IMR-90 (cell line): Measurements from ENCODE around the gene TRIM71. TPM values are rescaled to one million over a fixed set of nuclear protein-coding genes. Genes with fewer than 3 reads are reported as not detected.

Source experiments
- ATAC-seq: fragments of 200-7000 bp; cut with Tn5 transposase; 2 replicates; pipeline ENCODE4 v1.9.1; 2020; ENCODE audit warnings: low read depth, mild to moderate bottlenecking, moderate library complexity
- BruUV-seq: library from RNA; stranded (reverse); fragments of 400-500 nt; replicated peaks from 2 replicates; lab custom pipeline; 2021; lab: Mats Ljungman, UMichigan
- CTCF ChIA-PET: fragments of 300-600 bp; formaldehyde crosslinking; extraction: SDS; loops from one replicate; lab custom pipeline; 2021; ENCODE audit warnings: antibody characterized with exemption; lab: Yijun Ruan, JAX
- POLR2A ChIA-PET: fragments of 300-600 bp; sonication (Branson Sonifier 250); formaldehyde crosslinking; loops from one replicate; lab custom pipeline; 2022; ENCODE audit warnings: antibody characterized with exemption; ENCODE audit not compliant: unreplicated experiment; lab: Charles Lee
- DNase-seq: peaks from one replicate; pipeline ENCODE4 v3.0.0; 2013
- H2AFZ ChIP-seq: replicated peaks from 2 replicates; pipeline ENCODE3; 2013; ENCODE audit warnings: low read length, mild to moderate bottlenecking; ENCODE audit not compliant: poor library complexity
- H2AK5ac ChIP-seq: 2 replicates; pipeline ENCODE4 v1.6.1; 2013; ENCODE audit warnings: low read depth, low read length, inconsistent platforms
- H2AK9ac ChIP-seq: replicated peaks from 2 replicates; pipeline ENCODE3; 2013; ENCODE audit warnings: mild to moderate bottlenecking, low read depth, low read length, moderate library complexity; ENCODE audit not compliant: poor library complexity
- H2BK120ac ChIP-seq: 2 replicates; pipeline ENCODE4 v1.6.1; 2013; ENCODE audit warnings: low read depth, low read length, inconsistent platforms
- H2BK15ac ChIP-seq: 3 replicates; pipeline ENCODE4 v1.6.1; 2013; ENCODE audit warnings: low read depth, low read length, inconsistent platforms
- H2BK20ac ChIP-seq: 2 replicates; pipeline ENCODE4 v1.6.1; 2013; ENCODE audit warnings: low read depth, mild to moderate bottlenecking, inconsistent platforms, low read length, moderate library complexity
- H2BK5ac ChIP-seq: 2 replicates; pipeline ENCODE4 v1.6.1; 2013; ENCODE audit warnings: mild to moderate bottlenecking, low read depth, low read length, inconsistent platforms; ENCODE audit not compliant: poor library complexity, severe bottlenecking
- H3K14ac ChIP-seq: replicated peaks from 2 replicates; pipeline ENCODE4 v1.6.1; 2013; ENCODE audit warnings: low read depth, low read length, inconsistent platforms
- H3K18ac ChIP-seq: 2 replicates; pipeline ENCODE4 v1.6.1; 2013; ENCODE audit warnings: low read depth, low read length, control low read depth
- H3K23ac ChIP-seq: 2 replicates; pipeline ENCODE4 v1.6.1; 2013; ENCODE audit warnings: low read depth, low read length, inconsistent platforms
- H3K27ac ChIP-seq: 2 replicates; pipeline ENCODE4 v1.5.1; 2013; ENCODE audit warnings: mild to moderate bottlenecking, control low read depth, low read length; ENCODE audit not compliant: insufficient read depth
- H3K27me3 ChIP-seq: 2 replicates; pipeline ENCODE4 v1.6.1; 2013; ENCODE audit warnings: low read length; ENCODE audit not compliant: control insufficient read depth, insufficient read depth
- H3K36me3 ChIP-seq: 2 replicates; pipeline ENCODE4 v1.6.1; 2013; ENCODE audit warnings: low read length, mixed read lengths; ENCODE audit not compliant: control insufficient read depth, insufficient read depth
- H3K4ac ChIP-seq: 2 replicates; pipeline ENCODE4 v1.6.1; 2013; ENCODE audit warnings: low read depth, low read length, inconsistent platforms
- H3K4me1 ChIP-seq: 2 replicates; pipeline ENCODE4 v1.6.1; 2013; ENCODE audit warnings: low read length, mixed read lengths; ENCODE audit not compliant: control insufficient read depth, insufficient read depth
- H3K4me2 ChIP-seq: 2 replicates; pipeline ENCODE4 v1.6.1; 2013; ENCODE audit warnings: low read depth, mild to moderate bottlenecking, control low read depth, low read length, moderate library complexity
- H3K4me3 ChIP-seq: 2 replicates; pipeline ENCODE4 v1.5.1; 2013; ENCODE audit warnings: low read depth, mild to moderate bottlenecking, control low read depth, low read length, moderate library complexity; ENCODE audit not compliant: insufficient read depth
- H3K56ac ChIP-seq: 2 replicates; pipeline ENCODE4 v1.6.1; 2013; ENCODE audit warnings: low read length, inconsistent platforms; ENCODE audit not compliant: insufficient read depth; ENCODE audit errors: extremely low read depth
- H3K79me1 ChIP-seq, 2 experiments: 2 replicates each; pipeline ENCODE4 v1.6.1; 2013; ENCODE audit warnings: low read length in 2 of 2, inconsistent platforms in 1 of 2, low read depth in 1 of 2
- H3K9ac ChIP-seq: 2 replicates; pipeline ENCODE4 v1.6.1; 2013; ENCODE audit warnings: low read depth, low read length, control low read depth
- H3K9me1 ChIP-seq: 2 replicates; pipeline ENCODE4 v1.6.1; 2013; ENCODE audit warnings: low read length, inconsistent platforms; ENCODE audit not compliant: insufficient read depth
- H3K9me3 ChIP-seq: 2 replicates; pipeline ENCODE4 v1.6.1; 2013; ENCODE audit warnings: low read length; ENCODE audit not compliant: control insufficient read depth, insufficient read depth
- H4K20me1 ChIP-seq: 2 replicates; pipeline ENCODE4 v1.6.1; 2013; ENCODE audit warnings: low read length, inconsistent platforms; ENCODE audit not compliant: insufficient read depth
- H4K5ac ChIP-seq: 2 replicates; pipeline ENCODE4 v1.6.1; 2013; ENCODE audit warnings: mild to moderate bottlenecking, low read depth, low read length, control low read depth
- H4K8ac ChIP-seq, 2 experiments: 2 replicates each; pipeline ENCODE4 v1.6.1; 2013; ENCODE audit warnings: low read depth in 2 of 2, low read length in 2 of 2, control low read depth in 1 of 2, inconsistent platforms in 1 of 2
- H4K91ac ChIP-seq: 2 replicates; pipeline ENCODE4 v1.6.1; 2013; ENCODE audit warnings: low read depth, low read length, inconsistent platforms; ENCODE audit not compliant: insufficient read depth
- POLR2A ChIP-seq: IDR thresholded peaks from 2 replicates; pipeline ENCODE4 v1.6.1; 2012; ENCODE audit warnings: mild to moderate bottlenecking, low read depth, low read length
- RAD21 ChIP-seq: IDR thresholded peaks from 2 replicates; pipeline ENCODE4 v1.6.1; 2012; ENCODE audit warnings: low read length, improper control_type of control experiment
- SMC3 ChIP-seq: fragments of 150-350 bp; IDR thresholded peaks from 2 replicates; pipeline ENCODE4 v1.6.1; 2016; ENCODE audit warnings: low read depth, mild to moderate bottlenecking, antibody characterized with exemption, low read length, moderate library complexity
- WGBS, 2 experiments: methylation state at CpG; one replicate each; pipeline versions ENCODE4 v1.1.5 to v1.1.7; 2013; ENCODE audit warnings: missing lambda C conversion rate in 2 of 2; ENCODE audit not compliant: insufficient read length in 1 of 2; ENCODE audit errors: extremely low coverage in 2 of 2; 5-methylcytosine and 5-hydroxymethylcytosine counted together
- dilution Hi-C: fragments of 300-500 bp; cut with HindIII; formaldehyde crosslinking; loops from one replicate; pipeline ENCODE4 v1.14.3; 2018; ENCODE audit warnings: low sequenced_read_pairs; ENCODE audit not compliant: unreplicated experiment
- in situ Hi-C: fragments of 300-500 bp; cut with MboI; formaldehyde crosslinking; loops from 3 replicates; pipeline ENCODE4 v1.14.3; 2019; ENCODE audit warnings: low sequenced_read_pairs, inconsistent platforms, mixed read lengths
- intact Hi-C: fragments of 100-400 bp; cut with micrococcal nuclease; formaldehyde crosslinking; loops from 2 replicates; pipeline ENCODE4 v1.10.0; 2022
- polyA plus RNA-seq, 3 experiments: library from polyadenylated mRNA; depleted of rRNA; stranded (reverse); fragments of >200 nt; gene quantifications; 2 replicates each; pipeline ENCODE4 v1.2.3, GENCODE V29; 2012; ENCODE audit warnings: low replicate concordance in 1 of 3
- total RNA-seq: library from RNA; depleted of rRNA; stranded (reverse); fragments of >200 nt; gene quantifications from 2 replicates; pipeline ENCODE4 v1.2.3, GENCODE V29; 2012
- TF ChIP-seq, protein P1 (sequence below): conservative IDR thresholded peaks from 2 replicates; pipeline ENCODE4 v1.5.1; 2012; ENCODE audit warnings: mild to moderate bottlenecking, low read depth, low read length, improper control_type of control experiment

Gene TRIM71
- total and polyA plus RNA-seq, 2 of the 4 experiments (the other 2 are of a cell fraction) = not detected

- Histone ChIP-seq H2AK5ac (no peak overlapping the region), H3K4ac (no peak overlapping the region), H4K91ac (no peak overlapping the region), H3K18ac (no peak overlapping the region), H3K4me2 (no peak overlapping the region), H2BK15ac (no peak overlapping the region), H3K23ac (no peak overlapping the region), H3K56ac (no peak overlapping the region), H3K14ac (no peak overlapping the region), H3K9ac (no peak overlapping the region), H3K27me3 (peaks cover 9% of the 10 kb centered on the region), H3K9me3 (peaks cover 2% of the 10 kb centered on the region; the same call in 1 of the 2 replicates), H2AK9ac (no peak overlapping the region), H3K4me1 (no peaks in the 10 kb centered on the region), H2AFZ (no peak overlapping the region), H4K8ac (no peak overlapping the region), H2BK20ac (no peak overlapping the region), H3K4me3 (no peak overlapping the region), H3K79me1 (no peaks in the 10 kb centered on the region), H3K36me3 (no peaks in the 10 kb centered on the region), H2BK5ac (no peak overlapping the region), H4K5ac (no peak overlapping the region), H3K9me1 (no peaks in the 10 kb centered on the region), H4K20me1 (no peaks in the 10 kb centered on the region), H2BK120ac (no peak overlapping the region), H3K27ac (no peak overlapping the region)
- POLR2A ChIA-PET = no interaction called here
- in situ Hi-C loops = loop anchor here (5.0 kb wide), 1 partner anchor 197 kb away; no protein-coding TSS in a partner anchor
- intact Hi-C loops = loop anchor here (1.0 to 10.0 kb wide), 2 partner anchors 119 to 201 kb away; partner anchors contain the start of gene TRIM71
- DNase-seq = peak; percentile 13
- TF ChIP-seq, protein P1, sequence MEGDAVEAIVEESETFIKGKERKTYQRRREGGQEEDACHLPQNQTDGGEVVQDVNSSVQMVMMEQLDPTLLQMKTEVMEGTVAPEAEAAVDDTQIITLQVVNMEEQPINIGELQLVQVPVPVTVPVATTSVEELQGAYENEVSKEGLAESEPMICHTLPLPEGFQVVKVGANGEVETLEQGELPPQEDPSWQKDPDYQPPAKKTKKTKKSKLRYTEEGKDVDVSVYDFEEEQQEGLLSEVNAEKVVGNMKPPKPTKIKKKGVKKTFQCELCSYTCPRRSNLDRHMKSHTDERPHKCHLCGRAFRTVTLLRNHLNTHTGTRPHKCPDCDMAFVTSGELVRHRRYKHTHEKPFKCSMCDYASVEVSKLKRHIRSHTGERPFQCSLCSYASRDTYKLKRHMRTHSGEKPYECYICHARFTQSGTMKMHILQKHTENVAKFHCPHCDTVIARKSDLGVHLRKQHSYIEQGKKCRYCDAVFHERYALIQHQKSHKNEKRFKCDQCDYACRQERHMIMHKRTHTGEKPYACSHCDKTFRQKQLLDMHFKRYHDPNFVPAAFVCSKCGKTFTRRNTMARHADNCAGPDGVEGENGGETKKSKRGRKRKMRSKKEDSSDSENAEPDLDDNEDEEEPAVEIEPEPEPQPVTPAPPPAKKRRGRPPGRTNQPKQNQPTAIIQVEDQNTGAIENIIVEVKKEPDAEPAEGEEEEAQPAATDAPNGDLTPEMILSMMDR = peak; percentile 66
- TF ChIP-seq RAD21 = peak; percentile 59
- TF ChIP-seq SMC3 = peak; percentile 63
- no peak for TF ChIP-seq POLR2A
- CTCF ChIA-PET = interaction anchor here (0.6 to 0.7 kb wide), 3 partner anchors 15 to 124 kb away, joined by 3 to 5 read pairs (median 3); no protein-coding TSS in a partner anchor
- BruUV-seq = no TSS peak
- ATAC-seq = no peak
- dilution Hi-C loops = no loop called here
- WGBS, 2 experiments = no CpG with 5 or more reads among the region's 5 CpGs
These were observed 116.4 kb downstream of the TRIM71 start for GRCh38 chr3:32934150-32934742.
